ENCODE results near the gene PCCA.
A peak's percentile ranks its signal among the peaks of the same experiment; 100 is the strongest.

Gene PCCA

GRCh38 chr13:100530671-100531213 is 441.8 kb downstream of the PCCA start:
- H3K27me3 ChIP-seq (replicated peaks; ENCODE audit: control insufficient read depth, insufficient read depth, low read length), result no peaks in the 10 kb centered on the region
- peaks cover 19% of the 10 kb centered on the region for H3K36me3 ChIP-seq (ENCODE audit: control insufficient read depth, insufficient read depth, low read length, severe bottlenecking)
- no peak for DNase-seq (ENCODE audit: low read depth)
- H3K9me3 ChIP-seq (ENCODE audit: control insufficient read depth, low read length), result no peaks in the 10 kb centered on the region
- no peak overlapping the region for H3K4me3 ChIP-seq (ENCODE audit: low read length)
- peaks cover 2% of the 10 kb centered on the region for H3K4me1 ChIP-seq (ENCODE audit: control insufficient read depth, insufficient read depth, low read length)
- no peak overlapping the region for H3K9ac ChIP-seq (ENCODE audit: low read length)

- H3K4me1 ChIP-seq (ENCODE audit: control insufficient read depth, insufficient read depth, low read length), result peaks cover 6% of the 10 kb centered on the region
- H3K4me3 ChIP-seq (ENCODE audit: low read length), result no peak overlapping the region
- no peaks in the 10 kb centered on the region for H3K9me3 ChIP-seq (ENCODE audit: control insufficient read depth, low read length)
- H3K36me3 ChIP-seq (ENCODE audit: control insufficient read depth, insufficient read depth, low read length, severe bottlenecking), result peaks cover 14% of the 10 kb centered on the region
- no peak for DNase-seq (ENCODE audit: low read depth)
- H3K9ac ChIP-seq (ENCODE audit: low read length), result no peak overlapping the region
- H3K27me3 ChIP-seq (replicated peaks; ENCODE audit: control insufficient read depth, insufficient read depth, low read length), result no peaks in the 10 kb centered on the region
Observed at GRCh38 chr13:100532090-100532766, 443.3 kb downstream of the PCCA start.

- H3K4me3 ChIP-seq (ENCODE audit: low read length), result no peak overlapping the region
- no peaks in the 10 kb centered on the region for H3K27me3 ChIP-seq (replicated peaks; ENCODE audit: control insufficient read depth, insufficient read depth, low read length)
- H3K36me3 ChIP-seq (ENCODE audit: control insufficient read depth, insufficient read depth, low read length, severe bottlenecking), result peaks cover 10% of the 10 kb centered on the region
- no peak overlapping the region for H3K9ac ChIP-seq (ENCODE audit: low read length)
- H3K9me3 ChIP-seq (ENCODE audit: control insufficient read depth, low read length), result no peaks in the 10 kb centered on the region
- peaks cover 6% of the 10 kb centered on the region for H3K4me1 ChIP-seq (ENCODE audit: control insufficient read depth, insufficient read depth, low read length)
- no peak for DNase-seq (ENCODE audit: low read depth)
Observed at GRCh38 chr13:100532836-100533435, 444.0 kb downstream of the PCCA start.

GRCh38 chr13:100533588-100534041 is 444.7 kb downstream of the PCCA start:
- no peak overlapping the region for H3K9ac ChIP-seq (ENCODE audit: low read length)
- peaks cover 6% of the 10 kb centered on the region for H3K4me1 ChIP-seq (ENCODE audit: control insufficient read depth, insufficient read depth, low read length)
- H3K4me3 ChIP-seq (ENCODE audit: low read length), result no peak overlapping the region
- no peaks in the 10 kb centered on the region for H3K27me3 ChIP-seq (replicated peaks; ENCODE audit: control insufficient read depth, insufficient read depth, low read length)
- no peaks in the 10 kb centered on the region for H3K9me3 ChIP-seq (ENCODE audit: control insufficient read depth, low read length)
- H3K36me3 ChIP-seq (ENCODE audit: control insufficient read depth, insufficient read depth, low read length, severe bottlenecking), result peaks cover 10% of the 10 kb centered on the region
- DNase-seq (ENCODE audit: low read depth), result no peak

GRCh38 chr13:100534147-100534843 is 445.4 kb downstream of the PCCA start:
- H3K9ac ChIP-seq (ENCODE audit: low read length), result no peak overlapping the region
- H3K4me1 ChIP-seq (ENCODE audit: control insufficient read depth, insufficient read depth, low read length), result peaks cover 6% of the 10 kb centered on the region
- H3K36me3 ChIP-seq (ENCODE audit: control insufficient read depth, insufficient read depth, low read length, severe bottlenecking), result peaks cover 10% of the 10 kb centered on the region
- H3K27me3 ChIP-seq (replicated peaks; ENCODE audit: control insufficient read depth, insufficient read depth, low read length), result no peaks in the 10 kb centered on the region
- no peak overlapping the region for H3K4me3 ChIP-seq (ENCODE audit: low read length)
- H3K9me3 ChIP-seq (ENCODE audit: control insufficient read depth, low read length), result no peaks in the 10 kb centered on the region
- no peak for DNase-seq (ENCODE audit: low read depth)

- DNase-seq (ENCODE audit: low read depth), result no peak
- H3K4me1 ChIP-seq (ENCODE audit: control insufficient read depth, insufficient read depth, low read length), result peaks cover 6% of the 10 kb centered on the region
- no peaks in the 10 kb centered on the region for H3K9me3 ChIP-seq (ENCODE audit: control insufficient read depth, low read length)
- no peaks in the 10 kb centered on the region for H3K27me3 ChIP-seq (replicated peaks; ENCODE audit: control insufficient read depth, insufficient read depth, low read length)
- H3K4me3 ChIP-seq (ENCODE audit: low read length), result no peak overlapping the region
- peaks cover 10% of the 10 kb centered on the region for H3K36me3 ChIP-seq (ENCODE audit: control insufficient read depth, insufficient read depth, low read length, severe bottlenecking)
- H3K9ac ChIP-seq (ENCODE audit: low read length), result no peak overlapping the region
Observed at GRCh38 chr13:100534911-100535310, 446.0 kb downstream of the PCCA start.

- Histone ChIP-seq H3K9me3 (ENCODE audit: control insufficient read depth, low read length) (no peaks in the 10 kb centered on the region), H3K27me3 (replicated peaks; ENCODE audit: control insufficient read depth, insufficient read depth, low read length) (no peaks in the 10 kb centered on the region), H3K36me3 (ENCODE audit: control insufficient read depth, insufficient read depth, low read length, severe bottlenecking) (peaks cover 10% of the 10 kb centered on the region), H3K4me3 (ENCODE audit: low read length) (peak overlapping the region; percentile 29), H3K9ac (ENCODE audit: low read length) (no peak overlapping the region), H3K4me1 (ENCODE audit: control insufficient read depth, insufficient read depth, low read length) (peaks cover 6% of the 10 kb centered on the region)
- DNase-seq (ENCODE audit: low read depth), result no peak
Observed at GRCh38 chr13:100535426-100536135, 446.7 kb downstream of the PCCA start.

- H3K27me3 ChIP-seq (replicated peaks; ENCODE audit: control insufficient read depth, insufficient read depth, low read length), result no peaks in the 10 kb centered on the region
- H3K4me1 ChIP-seq (ENCODE audit: control insufficient read depth, insufficient read depth, low read length), result peaks cover 6% of the 10 kb centered on the region
- peaks cover under 1% of the 10 kb centered on the region for H3K36me3 ChIP-seq (ENCODE audit: control insufficient read depth, insufficient read depth, low read length, severe bottlenecking)
- H3K9ac ChIP-seq (ENCODE audit: low read length), result no peak overlapping the region
- H3K9me3 ChIP-seq (ENCODE audit: control insufficient read depth, low read length), result no peaks in the 10 kb centered on the region
- no peak for DNase-seq (ENCODE audit: low read depth)
- H3K4me3 ChIP-seq (ENCODE audit: low read length), result no peak overlapping the region
Observed at GRCh38 chr13:100536643-100537180, 447.8 kb downstream of the PCCA start.

GRCh38 chr13:100537486-100537885 is 448.6 kb downstream of the PCCA start:
- DNase-seq (ENCODE audit: low read depth), result no peak
- Histone ChIP-seq H3K4me1 (ENCODE audit: control insufficient read depth, insufficient read depth, low read length) (peaks cover 6% of the 10 kb centered on the region), H3K4me3 (ENCODE audit: low read length) (no peak overlapping the region), H3K9ac (ENCODE audit: low read length) (no peak overlapping the region), H3K9me3 (ENCODE audit: control insufficient read depth, low read length) (no peaks in the 10 kb centered on the region), H3K27me3 (replicated peaks; ENCODE audit: control insufficient read depth, insufficient read depth, low read length) (no peaks in the 10 kb centered on the region), H3K36me3 (ENCODE audit: control insufficient read depth, insufficient read depth, low read length, severe bottlenecking) (no peaks in the 10 kb centered on the region)

- Histone ChIP-seq H3K27me3 (replicated peaks; ENCODE audit: control insufficient read depth, insufficient read depth, low read length) (no peaks in the 10 kb centered on the region), H3K36me3 (ENCODE audit: control insufficient read depth, insufficient read depth, low read length, severe bottlenecking) (no peaks in the 10 kb centered on the region), H3K4me3 (ENCODE audit: low read length) (no peak overlapping the region), H3K9me3 (ENCODE audit: control insufficient read depth, low read length) (no peaks in the 10 kb centered on the region), H3K4me1 (ENCODE audit: control insufficient read depth, insufficient read depth, low read length) (peaks cover 6% of the 10 kb centered on the region), H3K9ac (ENCODE audit: low read length) (no peak overlapping the region)
- no peak for DNase-seq (ENCODE audit: low read depth)
Observed at GRCh38 chr13:100537951-100538462, 449.1 kb downstream of the PCCA start.
